ENCODE measurements around the gene OR6B2. TPM values are rescaled to one million over a fixed set of nuclear protein-coding genes. Genes with fewer than 3 reads are reported as not detected.
"Not testable (repeated sequence)": the region's sequence is repeated elsewhere in the genome, so short reads cannot be mapped to it uniquely, and the experiment has no call there.

Gene OR6B2
- total and polyA plus RNA-seq, 8 donors, result not detected

GRCh38 chr2:240050278-240050677 is 20.0 kb upstream of the OR6B2 start:
- intact Hi-C loops (cut with DNase I), result no loop called here

DNA sequence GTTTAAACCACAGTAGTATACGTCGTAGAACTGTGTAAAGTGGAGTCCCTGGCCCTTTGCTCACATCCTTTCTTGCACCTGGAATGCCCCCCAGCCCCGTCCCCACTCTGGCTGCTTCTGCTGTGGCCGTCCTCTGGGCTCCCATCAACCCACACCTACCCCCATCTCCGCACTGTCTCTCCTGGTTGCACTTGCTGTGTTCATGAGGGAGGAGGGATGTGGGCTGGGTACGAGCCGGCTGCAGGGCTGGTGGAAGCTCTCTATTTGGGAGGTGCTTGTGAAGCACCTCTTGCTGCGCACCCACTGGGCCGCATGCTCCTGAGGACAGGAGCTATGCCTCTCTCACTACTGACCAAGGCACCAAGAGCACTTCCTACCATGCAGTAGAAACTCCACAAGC is 18.0 kb upstream of the OR6B2 start:
- ATAC-seq (no peak), DNase-seq (peak in 1 of 4 donors; percentile 64)
- intact Hi-C loops (cut with DNase I), result no loop called here
- no peak for TF ChIP-seq CTCF (IDR thresholded peaks at IDR 0.05)
- Histone ChIP-seq H3K27ac (no peak overlapping the region), H3K9me3 (no peaks in the 10 kb centered on the region), H3K4me1 (no peaks in the 10 kb centered on the region), H3K36me3 (no peaks in the 10 kb centered on the region), H3K27me3 (peaks cover 0 to 62% of the 10 kb centered on the region in 2 donors), H3K4me3 (no peak overlapping the region)

More at GRCh38 chr2:240050278-240050677, 20.0 kb upstream of the OR6B2 start:
- Histone ChIP-seq H3K36me3 (no peaks in the 10 kb centered on the region), H3K4me1 (no peaks in the 10 kb centered on the region), H3K4me3 (no peak overlapping the region), H3K27ac (no peak overlapping the region), H3K27me3 (peaks cover 5 to 79% of the 10 kb centered on the region in 2 donors), H3K9me3 (no peaks in the 10 kb centered on the region)
- ATAC-seq (no peak), DNase-seq (no peak)
- no peak for TF ChIP-seq CTCF (IDR thresholded peaks at IDR 0.05)

- DNase-seq (no peak), ATAC-seq (no peak)
- H3K9me3 ChIP-seq, result no peaks in the 10 kb centered on the region
- TF ChIP-seq CTCF (IDR thresholded peaks at IDR 0.05), result no peak
- peaks cover 0 to 50% of the 10 kb centered on the region in 2 donors for H3K27me3 ChIP-seq
- H3K27ac ChIP-seq, result no peak overlapping the region
- H3K36me3 ChIP-seq, result no peaks in the 10 kb centered on the region
- intact Hi-C loops (cut with DNase I), result no loop called here
- H3K4me3 ChIP-seq, result no peak overlapping the region
- H3K4me1 ChIP-seq, result no peaks in the 10 kb centered on the region
Observed at GRCh38 chr2:240045098-240045497, 14.9 kb upstream of the OR6B2 start.

DNA sequence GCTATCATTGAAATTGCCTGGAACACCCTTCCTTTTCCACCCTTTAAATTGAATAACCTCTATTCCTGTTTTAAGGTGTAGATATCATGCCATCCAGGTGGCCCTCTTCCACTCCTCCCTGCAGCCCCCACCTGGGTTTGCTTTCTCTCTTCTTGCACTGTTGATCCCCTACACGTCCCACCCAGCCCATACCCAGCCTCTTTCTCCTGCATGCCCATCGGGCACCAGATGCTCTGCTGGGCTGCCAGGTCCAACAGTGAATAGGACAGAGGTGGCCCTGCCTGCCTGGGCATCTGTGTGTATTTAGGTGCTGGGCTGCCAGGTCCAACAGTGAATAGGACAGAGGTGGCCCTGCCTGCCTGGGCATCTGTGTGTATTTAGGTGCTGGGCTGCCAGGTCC is 13.9 kb upstream of the OR6B2 start:
- H3K36me3 ChIP-seq; ATAC-seq; H3K27ac ChIP-seq; H3K9me3 ChIP-seq; H3K4me3 ChIP-seq; H3K4me1 ChIP-seq; DNase-seq; intact Hi-C loops (cut with DNase I): not testable (repeated sequence)
- H3K27me3 ChIP-seq, result peaks cover 0 to 52% of the 10 kb centered on the region in 2 donors

DNA sequence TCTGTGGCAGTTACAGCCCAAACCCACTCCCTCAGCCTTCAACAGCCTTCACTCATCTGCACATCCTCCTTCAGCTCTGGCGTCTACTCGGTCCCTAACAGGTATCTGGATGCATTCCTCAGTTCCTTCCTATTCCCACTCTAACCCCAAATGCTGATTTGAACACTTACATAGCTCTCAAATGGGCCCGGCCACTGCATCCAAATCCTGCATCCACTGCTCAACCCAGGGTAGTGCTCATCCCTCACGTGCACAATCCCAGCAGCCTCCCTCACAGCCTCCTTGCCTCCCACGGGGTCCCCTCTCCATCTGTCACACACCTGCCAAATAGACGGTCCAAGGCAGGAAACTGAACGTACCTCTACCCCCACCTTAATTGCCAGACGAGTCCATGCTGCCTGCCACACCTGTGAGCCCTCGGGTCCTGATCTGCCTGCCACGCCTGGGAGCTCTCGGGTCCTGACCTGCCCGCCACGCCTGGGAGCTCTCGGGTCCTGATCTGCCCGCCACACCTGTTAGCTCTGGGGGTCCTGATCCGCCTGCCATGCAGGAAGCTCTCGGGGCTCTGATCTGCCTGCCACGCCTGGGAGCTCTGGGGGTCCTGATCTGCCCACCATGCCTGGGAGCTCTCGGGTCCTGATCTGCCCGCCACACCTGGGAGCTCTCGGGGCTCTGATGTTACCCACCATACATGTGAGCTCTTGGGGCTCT is 13.2 kb upstream of the OR6B2 start:
- H3K36me3 ChIP-seq, result no peaks in the 10 kb centered on the region
- H3K27ac ChIP-seq, result no peak overlapping the region
- H3K9me3 ChIP-seq, result no peaks in the 10 kb centered on the region
- no peak overlapping the region for H3K4me3 ChIP-seq
- TF ChIP-seq CTCF (IDR thresholded peaks at IDR 0.05), result no peak
- no peaks in the 10 kb centered on the region for H3K4me1 ChIP-seq
- intact Hi-C loops (cut with DNase I), result no loop called here
- DNase-seq (peak in 1 of 4 donors; percentile 55), ATAC-seq (no peak)
- H3K27me3 ChIP-seq, result peaks cover 0 to 52% of the 10 kb centered on the region in 2 donors

DNA sequence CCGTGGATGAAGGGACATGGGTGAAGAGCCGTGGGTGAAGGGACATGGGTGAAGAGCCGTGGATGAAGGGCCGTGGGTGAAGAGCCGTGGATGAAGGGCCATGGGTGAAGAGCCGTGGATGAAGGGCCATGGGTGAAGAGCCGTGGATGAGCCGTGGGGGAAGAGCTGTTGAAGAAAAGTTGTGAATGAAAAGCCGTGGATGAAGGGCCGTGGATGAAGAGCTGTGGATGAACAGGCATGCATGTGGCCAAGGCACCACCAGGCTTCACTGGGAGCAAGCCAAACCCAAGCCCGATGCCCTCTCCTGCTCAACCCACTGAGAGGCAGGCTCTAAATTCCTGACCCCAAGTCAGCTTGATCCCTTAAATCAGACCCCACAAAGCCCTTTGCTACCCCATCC is 12.5 kb upstream of the OR6B2 start:
- TF ChIP-seq CTCF (IDR thresholded peaks at IDR 0.05), result no peak
- H3K4me1 ChIP-seq, result no peaks in the 10 kb centered on the region
- H3K27me3 ChIP-seq, result peaks cover 0 to 49% of the 10 kb centered on the region in 2 donors
- H3K27ac ChIP-seq, result no peak overlapping the region
- H3K4me3 ChIP-seq, result no peak overlapping the region
- H3K36me3 ChIP-seq, result no peaks in the 10 kb centered on the region
- intact Hi-C loops (cut with DNase I), result no loop called here
- DNase-seq (no peak), ATAC-seq (no peak)
- H3K9me3 ChIP-seq, result no peaks in the 10 kb centered on the region

All from left lung (tissue), 10 donors.